Skeletal muscle satellite cell (primary cell): ENCODE measurements around the gene ZBTB7B.

Experiments used
- H3K27me3 ChIP-seq: 2 replicates; pipeline ENCODE4 v1.7.0; 2013; ENCODE audit warnings: low read length; ENCODE audit not compliant: control insufficient read depth, insufficient read depth
- H3K36me3 ChIP-seq: 2 replicates; pipeline ENCODE4 v1.7.0; 2013; ENCODE audit warnings: mild to moderate bottlenecking, control low read depth, low read length; ENCODE audit not compliant: insufficient read depth
- H3K4me1 ChIP-seq: 2 replicates; pipeline ENCODE4 v1.7.0; 2013; ENCODE audit warnings: low read length; ENCODE audit not compliant: control insufficient read depth, insufficient read depth
- H3K4me2 ChIP-seq: 2 replicates; pipeline ENCODE4 v1.7.0; 2013; ENCODE audit warnings: mild to moderate bottlenecking, low read length
- H3K4me3 ChIP-seq: 2 replicates; pipeline ENCODE4 v1.7.0; 2013; ENCODE audit warnings: low read length
- H3K9ac ChIP-seq: 2 replicates; pipeline ENCODE4 v1.7.0; 2013; ENCODE audit warnings: mild to moderate bottlenecking, low read depth, low read length, moderate library complexity
- H3K9me3 ChIP-seq: replicated peaks from 2 replicates; pipeline ENCODE4 v1.7.0; 2013; ENCODE audit warnings: mild to moderate bottlenecking, control low read depth, low read length

ZBTB7B gene

GRCh38 chr1:155009221-155009711 lies 6.7 kb downstream of the ZBTB7B start:
- Histone ChIP-seq H3K4me2 (no peak overlapping the region), H3K4me3 (no peak overlapping the region), H3K4me1 (peaks cover 53% of the 10 kb centered on the region), H3K9ac (no peak overlapping the region), H3K36me3 (peaks cover 30% of the 10 kb centered on the region), H3K27me3 (no peaks in the 10 kb centered on the region), H3K9me3 (no peaks in the 10 kb centered on the region)

GRCh38 chr1:155009742-155010141 lies 7.1 kb downstream of the ZBTB7B start:
- Histone ChIP-seq H3K27me3 (no peaks in the 10 kb centered on the region), H3K4me3 (no peak overlapping the region), H3K9ac (no peak overlapping the region), H3K4me2 (no peak overlapping the region), H3K9me3 (no peaks in the 10 kb centered on the region), H3K36me3 (peaks cover 35% of the 10 kb centered on the region), H3K4me1 (peaks cover 49% of the 10 kb centered on the region)

GRCh38 chr1:155010211-155010918 lies 7.8 kb downstream of the ZBTB7B start:
- Histone ChIP-seq H3K4me1 (peaks cover 42% of the 10 kb centered on the region), H3K9ac (no peak overlapping the region)

GRCh38 chr1:155011004-155011416 lies 8.4 kb downstream of the ZBTB7B start:
- Histone ChIP-seq H3K4me2 (no peak overlapping the region), H3K4me1 (peaks cover 36% of the 10 kb centered on the region), H3K4me3 (no peak overlapping the region), H3K36me3 (peaks cover 41% of the 10 kb centered on the region), H3K9me3 (no peaks in the 10 kb centered on the region), H3K27me3 (no peaks in the 10 kb centered on the region), H3K9ac (no peak overlapping the region)

More at GRCh38 chr1:155010211-155010918, 7.8 kb downstream of the ZBTB7B start:
- H3K4me3 ChIP-seq, result no peak overlapping the region
- H3K4me2 ChIP-seq, result no peak overlapping the region
- no peaks in the 10 kb centered on the region for H3K27me3 ChIP-seq
- peaks cover 39% of the 10 kb centered on the region for H3K36me3 ChIP-seq
- H3K9me3 ChIP-seq, result no peaks in the 10 kb centered on the region

GRCh38 chr1:155011437-155012025 lies 8.9 kb downstream of the ZBTB7B start:
- Histone ChIP-seq H3K27me3 (no peaks in the 10 kb centered on the region), H3K4me1 (peaks cover 31% of the 10 kb centered on the region), H3K9ac (no peak overlapping the region), H3K4me2 (no peak overlapping the region), H3K9me3 (no peaks in the 10 kb centered on the region), H3K36me3 (peaks cover 42% of the 10 kb centered on the region), H3K4me3 (no peak overlapping the region)

- H3K9ac ChIP-seq, result no peak overlapping the region
- H3K4me3 ChIP-seq, result no peak overlapping the region
- H3K36me3 ChIP-seq, result peaks cover 41% of the 10 kb centered on the region
- peaks cover 30% of the 10 kb centered on the region for H3K4me1 ChIP-seq
- H3K4me2 ChIP-seq, result no peak overlapping the region
- no peaks in the 10 kb centered on the region for H3K9me3 ChIP-seq
- H3K27me3 ChIP-seq, result no peaks in the 10 kb centered on the region
Observed at GRCh38 chr1:155012026-155012546, 9.5 kb downstream of the ZBTB7B start.

GRCh38 chr1:155012776-155013602 lies 10.4 kb downstream of the ZBTB7B start:
- Histone ChIP-seq H3K4me3 (no peak overlapping the region), H3K9me3 (no peaks in the 10 kb centered on the region), H3K9ac (no peak overlapping the region), H3K4me1 (peaks cover 30% of the 10 kb centered on the region), H3K27me3 (no peaks in the 10 kb centered on the region), H3K4me2 (no peak overlapping the region), H3K36me3 (peaks cover 39% of the 10 kb centered on the region)

- no peak overlapping the region for H3K4me3 ChIP-seq
Observed at GRCh38 chr1:155013632-155014031, 11.0 kb downstream of the ZBTB7B start.

GRCh38 chr1:155014709-155015508 lies 12.3 kb downstream of the ZBTB7B start:
- H3K4me2 ChIP-seq, result no peak overlapping the region
- H3K4me1 ChIP-seq, result peaks cover 35% of the 10 kb centered on the region
- peaks cover 39% of the 10 kb centered on the region for H3K36me3 ChIP-seq
- no peaks in the 10 kb centered on the region for H3K27me3 ChIP-seq
- no peaks in the 10 kb centered on the region for H3K9me3 ChIP-seq
- H3K9ac ChIP-seq, result no peak overlapping the region
- no peak overlapping the region for H3K4me3 ChIP-seq

More at GRCh38 chr1:155013632-155014031, 11.0 kb downstream of the ZBTB7B start:
- Histone ChIP-seq H3K36me3 (peaks cover 42% of the 10 kb centered on the region), H3K9me3 (no peaks in the 10 kb centered on the region), H3K27me3 (no peaks in the 10 kb centered on the region), H3K4me1 (peaks cover 28% of the 10 kb centered on the region), H3K4me2 (no peak overlapping the region), H3K9ac (no peak overlapping the region)

GRCh38 chr1:155015527-155016230 lies 13.1 kb downstream of the ZBTB7B start:
- peaks cover 35% of the 10 kb centered on the region for H3K4me1 ChIP-seq
- no peak overlapping the region for H3K4me3 ChIP-seq
- H3K9me3 ChIP-seq, result no peaks in the 10 kb centered on the region
- no peaks in the 10 kb centered on the region for H3K27me3 ChIP-seq
- peaks cover 36% of the 10 kb centered on the region for H3K36me3 ChIP-seq
- H3K9ac ChIP-seq, result no peak overlapping the region
- no peak overlapping the region for H3K4me2 ChIP-seq
